GM15510 (cell line): ENCODE measurements around the gene TTC8.

ENCODE experiments used
- POLR2A ChIP-seq: IDR thresholded peaks from 3 replicates; pipeline ENCODE4 v1.6.1; 2011; ENCODE audit warnings: borderline replicate concordance; ENCODE audit not compliant: insufficient read length; ENCODE audit errors: extremely low read depth

TTC8 gene

GRCh38 chr14:88895116-88895515, 70.7 kb downstream of the TTC8 start:
- no peak for TF ChIP-seq POLR2A

- no peak for TF ChIP-seq POLR2A
Observed at GRCh38 chr14:88901189-88901588, 76.7 kb downstream of the TTC8 start.

- no peak for TF ChIP-seq POLR2A
Observed at GRCh38 chr14:88901991-88902390, 77.5 kb downstream of the TTC8 start.

- TF ChIP-seq POLR2A: no peak
Observed at GRCh38 chr14:88902850-88903249, 78.4 kb downstream of the TTC8 start.

- TF ChIP-seq POLR2A: no peak
Observed at GRCh38 chr14:88904206-88904647, 79.8 kb downstream of the TTC8 start.

GRCh38 chr14:88904864-88905263, 80.4 kb downstream of the TTC8 start:
- TF ChIP-seq POLR2A: no peak

- TF ChIP-seq POLR2A: no peak
Observed at GRCh38 chr14:88908216-88908615, 83.8 kb downstream of the TTC8 start.

- no peak for TF ChIP-seq POLR2A
Observed at GRCh38 chr14:88910386-88910785, 85.9 kb downstream of the TTC8 start.

- TF ChIP-seq POLR2A: no peak
Observed at GRCh38 chr14:88911809-88912208, 87.4 kb downstream of the TTC8 start.

GRCh38 chr14:88914956-88915355, 90.5 kb downstream of the TTC8 start:
- no peak for TF ChIP-seq POLR2A

GRCh38 chr14:88919502-88919901, 95.1 kb downstream of the TTC8 start:
- TF ChIP-seq POLR2A: no peak
